Epithelial cell of proximal tubule (primary cell): ENCODE measurements around the gene CLEC16A. TPM values are rescaled to one million over a fixed set of nuclear protein-coding genes. Genes with fewer than 3 reads are reported as not detected.
"Not testable (repeated sequence)": the region's sequence is repeated elsewhere in the genome, so short reads cannot be mapped to it uniquely, and the experiment has no call there.

Experiments
- DNase-seq: peaks from one replicate; pipeline ENCODE4 v3.0.0-alpha.2; 2011; ENCODE audit warnings: low read depth
- H3K4me3 ChIP-seq: 2 replicates; pipeline ENCODE4 v1.5.1; 2011; ENCODE audit warnings: low read depth, mild to moderate bottlenecking, low read length
- total RNA-seq: library from RNA; depleted of rRNA; stranded (reverse); fragments of >200 nt; gene quantifications from 2 replicates; pipeline ENCODE4 v1.2.3, GENCODE V29; 2015
- TF ChIP-seq, protein P1 (sequence below): conservative IDR thresholded peaks from 2 replicates; pipeline ENCODE4 v1.5.1; 2012; ENCODE audit warnings: low read depth, mild to moderate bottlenecking, low read length

CLEC16A gene
- total RNA-seq, 1 donor from 2014 or later = 15.6 TPM

DNA sequence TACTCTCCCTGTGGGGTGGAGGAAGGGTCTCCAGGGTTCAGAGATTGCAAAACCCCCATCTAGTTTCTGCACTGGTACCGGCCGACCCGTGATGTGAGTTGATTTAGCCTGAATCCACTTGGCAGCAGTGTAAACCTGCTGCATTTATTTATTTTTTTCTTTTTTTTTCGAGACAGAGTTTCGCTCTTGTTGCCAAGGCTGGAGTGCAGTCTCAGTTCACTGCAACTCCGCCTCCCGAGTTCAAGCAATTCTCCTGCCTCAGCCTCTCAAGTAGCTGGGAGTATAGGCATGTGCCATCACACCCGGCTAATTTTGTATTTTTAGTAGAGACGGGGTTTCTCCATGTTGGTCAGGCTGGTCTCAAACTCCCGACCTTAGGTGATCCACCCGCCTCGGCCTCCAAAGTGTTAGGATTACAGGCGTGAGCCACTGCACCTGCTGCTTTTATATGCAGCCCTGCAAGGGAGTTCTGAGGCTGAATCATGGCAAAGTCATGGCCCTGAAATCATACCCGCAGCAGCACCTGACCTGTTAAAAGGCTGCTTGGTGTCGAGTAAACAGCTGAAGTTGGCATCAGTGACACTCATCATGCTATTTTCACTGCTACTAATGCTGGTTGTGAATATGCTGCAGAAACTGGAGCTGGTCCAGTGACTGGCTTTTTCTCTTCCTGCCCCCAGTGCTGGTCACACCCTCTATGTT, 23.5 kb upstream of the CLEC16A start:
- TF ChIP-seq, protein P1, sequence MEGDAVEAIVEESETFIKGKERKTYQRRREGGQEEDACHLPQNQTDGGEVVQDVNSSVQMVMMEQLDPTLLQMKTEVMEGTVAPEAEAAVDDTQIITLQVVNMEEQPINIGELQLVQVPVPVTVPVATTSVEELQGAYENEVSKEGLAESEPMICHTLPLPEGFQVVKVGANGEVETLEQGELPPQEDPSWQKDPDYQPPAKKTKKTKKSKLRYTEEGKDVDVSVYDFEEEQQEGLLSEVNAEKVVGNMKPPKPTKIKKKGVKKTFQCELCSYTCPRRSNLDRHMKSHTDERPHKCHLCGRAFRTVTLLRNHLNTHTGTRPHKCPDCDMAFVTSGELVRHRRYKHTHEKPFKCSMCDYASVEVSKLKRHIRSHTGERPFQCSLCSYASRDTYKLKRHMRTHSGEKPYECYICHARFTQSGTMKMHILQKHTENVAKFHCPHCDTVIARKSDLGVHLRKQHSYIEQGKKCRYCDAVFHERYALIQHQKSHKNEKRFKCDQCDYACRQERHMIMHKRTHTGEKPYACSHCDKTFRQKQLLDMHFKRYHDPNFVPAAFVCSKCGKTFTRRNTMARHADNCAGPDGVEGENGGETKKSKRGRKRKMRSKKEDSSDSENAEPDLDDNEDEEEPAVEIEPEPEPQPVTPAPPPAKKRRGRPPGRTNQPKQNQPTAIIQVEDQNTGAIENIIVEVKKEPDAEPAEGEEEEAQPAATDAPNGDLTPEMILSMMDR = no peak
- DNase-seq = peak; percentile 78
- no peak overlapping the region for H3K4me3 ChIP-seq

DNA sequence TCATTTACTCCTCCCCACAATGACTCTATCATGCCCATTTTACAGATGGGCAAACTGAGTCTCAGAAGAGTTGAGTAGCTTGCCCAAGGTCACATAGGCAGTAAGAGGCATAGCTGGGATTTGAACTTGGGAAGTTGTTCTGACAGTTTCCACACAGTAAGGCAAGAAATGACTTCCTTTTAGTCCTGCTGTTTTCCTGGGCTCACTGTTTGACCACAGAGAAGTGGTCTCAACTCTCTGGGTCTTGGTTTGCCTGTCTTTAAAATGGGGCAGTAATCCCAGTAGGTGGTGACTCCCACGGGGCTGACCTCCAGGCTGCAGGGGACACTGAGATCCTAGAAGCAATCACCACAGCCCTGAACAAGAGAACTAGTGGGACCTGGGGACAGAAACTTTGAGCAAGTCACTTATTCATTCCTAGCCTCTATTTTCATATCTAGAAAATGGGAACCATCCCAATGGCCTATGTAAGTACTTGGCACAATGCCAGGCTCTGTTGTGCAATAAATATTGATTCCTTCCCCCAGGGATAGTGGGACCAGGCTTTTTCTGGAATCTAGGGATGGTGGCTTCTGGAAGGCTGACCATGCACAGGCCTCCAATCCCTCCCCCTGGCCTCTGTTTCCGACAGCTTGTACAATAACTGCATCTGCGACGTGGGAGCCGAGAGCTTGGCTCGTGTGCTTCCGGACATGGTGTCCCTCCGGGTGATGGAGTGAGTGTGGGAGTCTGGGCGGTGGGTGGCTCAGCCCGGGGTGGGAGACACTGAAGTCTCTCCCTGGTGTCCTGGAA, 22.6 kb upstream of the CLEC16A start:
- TF ChIP-seq, protein P1 = no peak
- no peak for DNase-seq
- H3K4me3 ChIP-seq = no peak overlapping the region

- no peak overlapping the region for H3K4me3 ChIP-seq
- TF ChIP-seq, protein P1 = no peak
- DNase-seq = no peak
Measured at GRCh38 chr16:10922328-10923145, 21.8 kb upstream of the CLEC16A start.

- H3K4me3 ChIP-seq = no peak overlapping the region
- DNase-seq = no peak
- TF ChIP-seq, protein P1 = no peak
Measured at GRCh38 chr16:10923146-10923649, 21.2 kb upstream of the CLEC16A start.

DNA sequence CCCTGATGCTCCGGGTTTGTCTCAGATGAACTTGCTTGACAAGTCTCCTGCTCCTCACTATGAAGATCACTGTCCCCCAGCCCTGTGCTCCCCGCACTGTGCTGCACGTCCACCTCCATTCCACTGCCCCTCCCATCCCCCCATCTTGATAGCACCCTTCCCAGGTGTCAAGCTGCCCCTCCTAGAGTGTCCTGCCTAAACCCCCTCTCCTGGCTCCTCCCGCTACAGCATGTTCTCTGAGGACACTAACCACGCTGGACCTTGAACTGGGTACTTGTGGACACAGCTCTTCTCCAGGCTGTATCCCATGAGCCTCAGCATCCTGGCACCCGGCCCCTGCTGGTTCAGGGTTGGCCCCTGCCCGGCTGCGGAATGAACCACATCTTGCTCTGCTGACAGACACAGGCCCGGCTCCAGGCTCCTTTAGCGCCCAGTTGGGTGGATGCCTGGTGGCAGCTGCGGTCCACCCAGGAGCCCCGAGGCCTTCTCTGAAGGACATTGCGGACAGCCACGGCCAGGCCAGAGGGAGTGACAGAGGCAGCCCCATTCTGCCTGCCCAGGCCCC, 20.6 kb upstream of the CLEC16A start:
- H3K4me3 ChIP-seq = no peak overlapping the region
- TF ChIP-seq, protein P1 = no peak
- no peak for DNase-seq

GRCh38 chr16:10925285-10925684, 19.1 kb upstream of the CLEC16A start:
- not testable (repeated sequence) for H3K4me3 ChIP-seq, DNase-seq
